Adipocyte (in vitro differentiated cells): ENCODE results near the gene CDC42BPB.

Experiments used
- DNase-seq: peaks from one replicate; pipeline ENCODE4 v3.0.0-alpha.2; 2015; ENCODE audit warnings: low read depth
- H3K27me3 ChIP-seq: replicated peaks from 2 replicates; pipeline ENCODE4 v1.7.0; 2013; ENCODE audit warnings: mild to moderate bottlenecking, low read length, moderate library complexity; ENCODE audit not compliant: control insufficient read depth, insufficient read depth
- H3K36me3 ChIP-seq: 2 replicates; pipeline ENCODE4 v1.7.0; 2013; ENCODE audit warnings: low read length, mild to moderate bottlenecking, moderate library complexity; ENCODE audit not compliant: control insufficient read depth, insufficient read depth, severe bottlenecking
- H3K4me1 ChIP-seq: 2 replicates; pipeline ENCODE4 v1.7.0; 2013; ENCODE audit warnings: mild to moderate bottlenecking, low read length, moderate library complexity; ENCODE audit not compliant: control insufficient read depth, insufficient read depth
- H3K4me3 ChIP-seq: 2 replicates; pipeline ENCODE4 v1.7.0; 2013; ENCODE audit warnings: mild to moderate bottlenecking, low read length, moderate library complexity
- H3K9ac ChIP-seq: 2 replicates; pipeline ENCODE4 v1.7.0; 2013; ENCODE audit warnings: mild to moderate bottlenecking, low read length, moderate library complexity
- H3K9me3 ChIP-seq: 2 replicates; pipeline ENCODE4 v1.7.0; 2013; ENCODE audit warnings: mild to moderate bottlenecking, low read length, moderate library complexity; ENCODE audit not compliant: control insufficient read depth

The CDC42BPB gene

DNA sequence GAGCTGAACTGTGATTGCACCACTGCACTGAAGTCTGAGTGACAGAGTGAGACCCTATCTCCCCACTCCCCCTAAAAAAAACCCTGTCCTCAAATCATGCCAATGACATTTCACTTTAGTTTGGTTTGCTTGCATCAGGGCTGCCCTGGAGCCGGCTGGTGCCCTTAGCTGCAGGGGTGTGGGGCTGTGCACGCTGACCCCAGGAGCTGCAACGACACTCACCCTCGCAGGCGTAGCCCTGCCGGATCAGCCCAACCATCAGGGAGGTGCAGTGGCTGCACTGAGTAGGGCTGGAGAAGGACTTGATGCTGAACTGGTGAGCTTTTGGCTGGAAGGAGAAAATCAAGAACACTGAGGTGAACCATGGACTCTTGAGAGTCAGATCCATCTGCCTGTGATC lies 105.1 kb downstream of the CDC42BPB start:
- H3K4me1 ChIP-seq, result peaks cover 15% of the 10 kb centered on the region
- no peak for DNase-seq
- no peak overlapping the region for H3K4me3 ChIP-seq
- H3K9me3 ChIP-seq, result no peaks in the 10 kb centered on the region
- H3K36me3 ChIP-seq, result peaks cover 90% of the 10 kb centered on the region
- H3K27me3 ChIP-seq, result no peaks in the 10 kb centered on the region
- no peak overlapping the region for H3K9ac ChIP-seq

- Histone ChIP-seq H3K9ac (no peak overlapping the region), H3K36me3 (peaks cover 92% of the 10 kb centered on the region), H3K4me3 (no peak overlapping the region), H3K4me1 (peaks cover 15% of the 10 kb centered on the region), H3K9me3 (no peaks in the 10 kb centered on the region), H3K27me3 (no peaks in the 10 kb centered on the region)
- no peak for DNase-seq
Measured at GRCh38 chr14:102951799-102952198, 105.5 kb downstream of the CDC42BPB start.

GRCh38 chr14:102951034-102951433 lies 106.3 kb downstream of the CDC42BPB start:
- Histone ChIP-seq H3K36me3 (peaks cover 93% of the 10 kb centered on the region), H3K4me1 (peaks cover 15% of the 10 kb centered on the region), H3K9me3 (no peaks in the 10 kb centered on the region), H3K9ac (no peak overlapping the region), H3K27me3 (no peaks in the 10 kb centered on the region), H3K4me3 (no peak overlapping the region)
- DNase-seq, result no peak

GRCh38 chr14:102949801-102950451 lies 107.4 kb downstream of the CDC42BPB start:
- Histone ChIP-seq H3K4me1 (peaks cover 15% of the 10 kb centered on the region), H3K4me3 (no peak overlapping the region), H3K27me3 (no peaks in the 10 kb centered on the region), H3K9ac (no peak overlapping the region), H3K36me3 (peaks cover 93% of the 10 kb centered on the region), H3K9me3 (no peaks in the 10 kb centered on the region)
- no peak for DNase-seq

- no peak overlapping the region for H3K4me3 ChIP-seq
- H3K9me3 ChIP-seq, result no peaks in the 10 kb centered on the region
- DNase-seq, result no peak
- peaks cover 15% of the 10 kb centered on the region for H3K4me1 ChIP-seq
- peaks cover 93% of the 10 kb centered on the region for H3K36me3 ChIP-seq
- no peak overlapping the region for H3K9ac ChIP-seq
- H3K27me3 ChIP-seq, result no peaks in the 10 kb centered on the region
Measured at GRCh38 chr14:102949062-102949800, 108.1 kb downstream of the CDC42BPB start.

GRCh38 chr14:102948698-102949061 lies 108.7 kb downstream of the CDC42BPB start:
- H3K4me3 ChIP-seq, result no peak overlapping the region
- DNase-seq, result no peak
- H3K36me3 ChIP-seq, result peaks cover 93% of the 10 kb centered on the region
- H3K9me3 ChIP-seq, result no peaks in the 10 kb centered on the region
- no peaks in the 10 kb centered on the region for H3K27me3 ChIP-seq
- no peak overlapping the region for H3K9ac ChIP-seq
- peaks cover 15% of the 10 kb centered on the region for H3K4me1 ChIP-seq

- Histone ChIP-seq H3K9me3 (no peaks in the 10 kb centered on the region), H3K4me1 (peaks cover 15% of the 10 kb centered on the region), H3K4me3 (no peak overlapping the region), H3K27me3 (no peaks in the 10 kb centered on the region), H3K36me3 (peaks cover 92% of the 10 kb centered on the region), H3K9ac (no peak overlapping the region)
- DNase-seq, result no peak
Measured at GRCh38 chr14:102947321-102948103, 109.8 kb downstream of the CDC42BPB start.

DNA sequence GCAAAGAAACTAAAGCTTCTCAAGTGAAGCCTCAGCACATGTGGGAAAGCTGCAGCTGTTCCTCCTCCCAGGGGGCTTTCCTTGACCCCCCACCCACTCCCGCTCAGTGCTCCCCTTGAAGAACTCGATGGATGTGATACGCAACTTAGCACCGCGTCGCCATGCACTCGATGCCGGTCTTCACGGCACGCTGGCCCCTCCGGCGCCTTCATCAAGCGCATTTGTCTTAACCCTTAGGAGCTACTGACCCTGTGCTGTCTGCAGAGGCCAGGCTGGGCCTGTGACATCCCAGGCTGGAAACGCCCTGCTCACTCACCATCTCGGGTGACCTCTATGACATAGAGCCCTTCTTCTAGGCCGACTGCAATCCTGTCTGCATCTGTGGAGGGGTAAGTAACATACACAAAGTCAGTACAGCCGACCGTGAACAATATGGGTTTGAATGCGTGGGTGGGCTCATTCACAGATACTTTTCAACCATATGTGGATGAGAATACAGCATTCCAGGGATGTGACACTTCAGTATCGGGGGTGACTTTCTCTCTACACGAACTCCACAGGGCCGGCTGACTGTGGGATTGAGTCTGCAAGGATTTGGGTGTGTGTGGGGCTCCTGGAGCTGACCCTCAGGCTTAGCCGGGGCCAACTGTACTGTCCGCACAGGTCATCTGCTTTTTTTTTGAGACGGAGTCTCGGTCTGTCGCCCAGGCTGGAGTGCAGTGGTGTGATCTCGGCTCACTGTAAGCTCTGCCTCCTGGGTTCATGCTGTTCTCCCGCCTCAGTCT lies 111.8 kb downstream of the CDC42BPB start:
- peaks cover 92% of the 10 kb centered on the region for H3K36me3 ChIP-seq
- peaks cover 10% of the 10 kb centered on the region for H3K4me1 ChIP-seq
- H3K9me3 ChIP-seq, result no peaks in the 10 kb centered on the region
- H3K9ac ChIP-seq, result no peak overlapping the region
- no peak for DNase-seq
- H3K4me3 ChIP-seq, result no peak overlapping the region
- no peaks in the 10 kb centered on the region for H3K27me3 ChIP-seq

DNA sequence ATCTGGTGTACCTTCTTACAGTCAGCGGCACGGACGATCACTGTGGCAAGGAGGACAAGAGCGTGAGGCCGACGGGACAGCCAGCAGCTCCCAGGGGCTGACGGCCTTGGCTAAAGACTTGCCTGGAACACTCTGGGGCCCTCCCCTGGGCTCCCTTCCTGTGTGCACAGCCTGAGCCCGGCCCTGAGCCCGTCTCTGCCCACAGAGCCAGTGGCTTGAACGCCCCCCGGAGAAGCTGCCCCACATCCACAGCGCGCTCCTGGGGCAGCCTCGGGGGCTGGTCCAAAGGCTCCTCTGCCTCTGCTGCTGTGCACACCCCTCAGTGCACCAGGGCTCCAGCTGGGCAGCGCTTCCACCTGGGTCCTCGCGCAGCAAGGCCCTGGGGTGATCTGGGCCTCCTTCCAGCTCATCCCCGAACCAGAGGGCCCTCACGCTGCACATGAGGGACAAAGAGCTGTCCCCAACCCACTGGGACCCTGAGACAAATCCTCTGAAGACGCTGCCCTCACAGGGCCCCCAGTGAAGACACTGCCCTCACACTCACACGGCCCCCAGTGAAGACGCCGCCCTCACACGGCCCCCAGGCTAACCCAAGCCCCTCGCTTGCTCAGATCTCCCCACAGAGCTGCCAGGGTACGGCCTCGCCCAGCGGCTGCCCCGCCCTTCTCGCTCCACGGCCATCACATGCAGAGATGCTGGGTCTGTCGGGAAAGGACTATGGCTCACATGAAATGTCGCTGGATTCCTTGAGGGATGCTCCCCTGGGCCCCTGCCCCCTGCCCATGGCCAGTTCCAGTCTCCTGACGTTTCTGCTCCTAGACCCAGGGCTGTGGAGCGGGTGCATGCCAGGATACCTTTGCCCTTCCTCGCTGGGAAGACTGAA lies 112.7 kb downstream of the CDC42BPB start:
- H3K4me3 ChIP-seq, result no peak overlapping the region
- peaks cover 3% of the 10 kb centered on the region for H3K4me1 ChIP-seq
- no peaks in the 10 kb centered on the region for H3K27me3 ChIP-seq
- no peaks in the 10 kb centered on the region for H3K9me3 ChIP-seq
- no peak overlapping the region for H3K9ac ChIP-seq
- DNase-seq, result no peak
- H3K36me3 ChIP-seq, result peaks cover 92% of the 10 kb centered on the region

DNA sequence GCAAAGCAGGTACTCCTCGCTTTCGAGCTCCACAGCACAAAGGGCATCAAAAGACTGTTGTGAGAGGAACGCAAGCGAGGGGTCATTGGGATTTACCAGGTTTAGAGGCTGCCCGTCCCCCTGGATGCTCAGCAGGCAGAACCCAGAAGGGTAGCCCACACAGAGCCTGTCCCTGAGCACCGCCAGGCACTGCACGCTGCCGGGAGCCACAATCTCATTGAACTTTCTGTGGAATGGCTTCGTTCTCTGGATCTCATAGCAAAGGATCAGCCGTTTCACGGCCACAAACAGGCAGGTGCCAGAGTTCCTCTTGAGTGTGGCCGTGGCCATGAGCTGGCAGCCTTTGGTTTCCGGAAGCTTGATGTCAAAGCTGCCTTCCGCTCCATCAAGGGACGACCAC lies 113.4 kb downstream of the CDC42BPB start:
- no peak overlapping the region for H3K4me3 ChIP-seq
- peaks cover 91% of the 10 kb centered on the region for H3K36me3 ChIP-seq
- H3K9ac ChIP-seq, result no peak overlapping the region
- DNase-seq, result no peak
- H3K27me3 ChIP-seq, result no peaks in the 10 kb centered on the region
- no peaks in the 10 kb centered on the region for H3K4me1 ChIP-seq
- H3K9me3 ChIP-seq, result no peaks in the 10 kb centered on the region
